Measurements from ENCODE around the gene MELTF.

DNA sequence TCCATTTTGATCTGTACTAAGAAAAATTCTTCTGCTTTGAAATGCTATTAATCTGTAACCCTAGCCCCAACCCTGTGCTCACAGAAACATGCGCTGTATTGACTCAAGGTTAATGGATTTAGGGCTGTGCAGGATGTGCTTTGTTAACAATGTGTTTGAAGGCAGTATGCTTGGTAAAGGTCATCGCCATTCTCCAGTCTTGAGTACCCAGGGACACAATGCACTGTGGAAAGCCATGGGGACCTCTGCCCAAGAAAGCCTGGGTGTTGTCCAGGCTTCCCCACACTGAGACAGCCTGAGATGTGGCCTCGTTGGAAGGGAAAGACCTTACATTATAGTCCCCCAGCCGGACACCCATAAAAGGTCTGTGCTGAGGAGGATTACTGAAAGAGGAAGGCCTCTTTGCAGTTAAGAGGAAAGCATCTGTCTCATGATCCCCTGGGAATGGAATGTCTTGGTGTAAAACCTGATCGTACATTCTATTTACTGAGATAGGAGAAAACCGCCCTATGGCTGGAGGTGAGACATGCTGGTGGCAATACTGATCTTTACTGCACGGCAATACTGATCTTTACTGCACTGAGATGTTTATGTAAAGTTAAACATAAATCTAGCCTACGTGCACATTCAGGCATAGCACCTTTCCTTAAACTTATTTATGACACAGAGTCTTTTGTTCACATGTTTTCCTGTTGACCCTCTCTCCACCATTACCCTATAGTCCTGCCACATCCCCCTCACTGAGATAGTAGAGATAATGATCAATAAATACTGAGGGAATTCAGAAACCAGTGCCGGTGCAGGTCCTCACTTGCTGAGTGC, 67.3 kb downstream of the MELTF start:
- TF ChIP-seq CTCF (IDR thresholded peaks at IDR 0.05), result no peak
- TF ChIP-seq POLR2A (IDR thresholded peaks at IDR 0.05), result no peak
